ENCODE data around the gene CLMN.

Gene CLMN

DNA sequence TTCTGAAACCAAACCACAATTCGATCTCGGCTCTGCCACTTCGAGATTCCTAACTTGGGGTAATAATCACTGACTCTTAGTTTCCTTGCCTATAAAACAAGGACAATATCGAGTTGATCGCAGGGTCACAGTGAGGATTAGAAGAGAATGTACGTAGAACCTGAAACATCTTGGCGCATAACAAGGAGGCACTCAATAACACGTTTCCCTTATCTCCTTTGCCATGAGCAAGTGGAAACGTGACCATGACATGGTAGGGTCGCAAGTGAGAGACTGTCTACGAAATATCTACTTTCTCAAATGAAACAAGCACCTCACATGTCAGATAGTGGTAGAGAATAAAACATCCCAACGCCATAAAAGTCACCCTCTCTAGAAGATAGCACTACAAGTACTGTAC is 164.7 kb downstream of the CLMN start:
- no peak overlapping the region for H3K4me3 ChIP-seq (ENCODE audit: low read depth, low read length)
- TF ChIP-seq, protein P1, sequence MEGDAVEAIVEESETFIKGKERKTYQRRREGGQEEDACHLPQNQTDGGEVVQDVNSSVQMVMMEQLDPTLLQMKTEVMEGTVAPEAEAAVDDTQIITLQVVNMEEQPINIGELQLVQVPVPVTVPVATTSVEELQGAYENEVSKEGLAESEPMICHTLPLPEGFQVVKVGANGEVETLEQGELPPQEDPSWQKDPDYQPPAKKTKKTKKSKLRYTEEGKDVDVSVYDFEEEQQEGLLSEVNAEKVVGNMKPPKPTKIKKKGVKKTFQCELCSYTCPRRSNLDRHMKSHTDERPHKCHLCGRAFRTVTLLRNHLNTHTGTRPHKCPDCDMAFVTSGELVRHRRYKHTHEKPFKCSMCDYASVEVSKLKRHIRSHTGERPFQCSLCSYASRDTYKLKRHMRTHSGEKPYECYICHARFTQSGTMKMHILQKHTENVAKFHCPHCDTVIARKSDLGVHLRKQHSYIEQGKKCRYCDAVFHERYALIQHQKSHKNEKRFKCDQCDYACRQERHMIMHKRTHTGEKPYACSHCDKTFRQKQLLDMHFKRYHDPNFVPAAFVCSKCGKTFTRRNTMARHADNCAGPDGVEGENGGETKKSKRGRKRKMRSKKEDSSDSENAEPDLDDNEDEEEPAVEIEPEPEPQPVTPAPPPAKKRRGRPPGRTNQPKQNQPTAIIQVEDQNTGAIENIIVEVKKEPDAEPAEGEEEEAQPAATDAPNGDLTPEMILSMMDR (conservative IDR thresholded peaks at IDR 0.05; ENCODE audit: low read depth, low read length), result no peak
- DNase-seq (ENCODE audit: low read depth), result no peak

DNA sequence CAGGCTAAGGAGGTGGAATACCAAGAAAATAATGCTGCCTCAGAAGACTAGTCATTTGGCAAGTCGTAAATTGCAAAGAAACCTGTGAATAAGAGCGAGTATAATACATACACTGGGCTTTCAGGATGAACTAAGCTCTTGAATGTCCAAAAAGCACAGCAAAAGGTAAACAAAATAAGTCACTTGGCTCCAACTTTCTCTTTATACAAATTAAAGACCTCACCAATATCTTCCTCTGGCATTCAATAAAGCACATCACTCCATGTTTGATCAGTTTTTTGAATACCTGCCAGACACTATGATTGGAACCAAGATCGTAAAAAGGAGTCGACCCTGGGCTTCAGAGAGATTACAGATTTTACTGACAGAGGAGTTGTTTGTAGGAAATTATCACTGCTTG is 165.8 kb downstream of the CLMN start:
- H3K4me3 ChIP-seq (ENCODE audit: low read depth, low read length), result no peak overlapping the region
- TF ChIP-seq, protein P1 (conservative IDR thresholded peaks at IDR 0.05; ENCODE audit: low read depth, low read length), result no peak

DNA sequence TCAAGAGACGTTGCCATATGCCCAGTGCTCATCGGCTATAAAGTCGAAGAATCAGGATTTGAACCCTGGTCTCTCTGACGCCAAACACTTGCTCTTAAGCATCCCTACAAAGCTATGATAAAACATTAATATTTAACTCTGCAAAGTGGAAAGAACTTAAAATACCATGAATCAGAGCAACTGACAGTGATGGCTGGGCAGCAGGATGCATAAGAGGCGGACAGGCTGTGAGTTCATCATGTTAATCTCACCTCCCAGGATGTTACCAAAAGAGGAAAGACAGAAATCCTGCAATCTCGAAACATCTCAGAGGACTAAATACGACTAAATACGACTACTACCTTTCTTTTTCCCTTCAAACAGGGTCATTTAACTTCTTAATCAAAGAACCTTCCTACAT is 168.1 kb downstream of the CLMN start:
- TF ChIP-seq, protein P1 (conservative IDR thresholded peaks at IDR 0.05; ENCODE audit: low read depth, low read length), result no peak
- no peak for DNase-seq (ENCODE audit: low read depth)
- no peak overlapping the region for H3K4me3 ChIP-seq (ENCODE audit: low read depth, low read length)

More for the DNA sequence above, 165.8 kb downstream of the CLMN start:
- DNase-seq (ENCODE audit: low read depth), result no peak

DNA sequence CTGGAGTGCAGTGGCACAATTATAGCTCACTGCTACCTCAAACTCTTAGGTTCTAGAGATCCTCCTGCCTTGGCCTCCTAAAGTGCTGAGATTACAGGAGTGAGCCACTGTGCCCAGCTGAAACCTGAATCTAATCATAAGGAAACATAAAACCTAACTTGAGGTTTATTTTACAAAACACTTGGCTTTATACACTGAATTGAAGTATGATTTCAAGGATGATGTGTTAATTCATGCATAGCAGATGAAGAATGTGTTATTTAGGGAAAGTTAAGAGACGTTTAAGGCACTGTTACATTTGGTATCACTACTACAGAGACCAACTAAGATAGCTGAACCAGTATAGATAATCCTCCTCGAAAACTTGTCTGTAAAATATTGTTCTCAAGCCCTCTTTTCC is 168.8 kb downstream of the CLMN start:
- H3K4me3 ChIP-seq (ENCODE audit: low read depth, low read length), result no peak overlapping the region
- TF ChIP-seq, protein P1 (conservative IDR thresholded peaks at IDR 0.05; ENCODE audit: low read depth, low read length), result no peak
- DNase-seq (ENCODE audit: low read depth), result no peak

DNA sequence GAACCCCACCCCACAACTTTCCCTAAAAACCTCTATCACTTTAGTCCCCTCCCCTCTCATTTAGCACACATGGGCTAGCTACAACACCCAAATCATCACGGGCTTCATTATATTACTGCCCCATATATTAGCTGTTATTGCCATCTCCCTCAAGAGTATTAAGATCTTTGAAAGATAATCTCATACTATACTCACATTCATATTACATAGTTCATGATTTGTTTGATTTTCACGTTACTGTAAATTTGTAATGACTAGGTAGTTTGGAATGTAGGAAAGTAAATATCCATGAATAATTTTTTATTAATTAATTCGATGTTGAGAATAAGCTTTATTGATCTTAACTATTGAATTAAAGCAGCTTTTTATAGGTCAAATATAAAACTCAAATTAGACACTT is 170.3 kb downstream of the CLMN start:
- DNase-seq (ENCODE audit: low read depth), result no peak
- TF ChIP-seq, protein P1 (conservative IDR thresholded peaks at IDR 0.05; ENCODE audit: low read depth, low read length), result no peak
- no peak overlapping the region for H3K4me3 ChIP-seq (ENCODE audit: low read depth, low read length)

DNA sequence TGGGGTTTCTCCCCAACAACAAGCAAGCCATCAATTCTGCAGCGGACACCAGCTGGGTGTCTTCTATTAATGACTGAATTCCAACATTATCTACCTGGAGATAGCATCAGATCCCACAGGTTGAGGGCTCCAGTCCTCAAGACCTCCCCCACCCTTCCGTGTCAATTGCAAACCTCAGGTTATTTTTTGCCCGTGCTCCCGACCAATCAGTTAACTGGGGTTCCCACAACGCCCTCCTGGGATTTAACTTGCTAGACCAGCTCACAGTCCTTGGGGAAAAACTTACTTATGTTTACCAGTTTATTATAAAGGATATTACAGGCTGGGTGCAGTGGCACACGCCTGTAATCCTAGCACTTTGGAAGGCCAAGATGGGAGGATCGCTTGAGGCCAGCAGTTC is 172.1 kb downstream of the CLMN start:
- no peak overlapping the region for H3K4me3 ChIP-seq (ENCODE audit: low read depth, low read length)
- no peak for DNase-seq (ENCODE audit: low read depth)
- TF ChIP-seq, protein P1 (conservative IDR thresholded peaks at IDR 0.05; ENCODE audit: low read depth, low read length), result no peak

DNA sequence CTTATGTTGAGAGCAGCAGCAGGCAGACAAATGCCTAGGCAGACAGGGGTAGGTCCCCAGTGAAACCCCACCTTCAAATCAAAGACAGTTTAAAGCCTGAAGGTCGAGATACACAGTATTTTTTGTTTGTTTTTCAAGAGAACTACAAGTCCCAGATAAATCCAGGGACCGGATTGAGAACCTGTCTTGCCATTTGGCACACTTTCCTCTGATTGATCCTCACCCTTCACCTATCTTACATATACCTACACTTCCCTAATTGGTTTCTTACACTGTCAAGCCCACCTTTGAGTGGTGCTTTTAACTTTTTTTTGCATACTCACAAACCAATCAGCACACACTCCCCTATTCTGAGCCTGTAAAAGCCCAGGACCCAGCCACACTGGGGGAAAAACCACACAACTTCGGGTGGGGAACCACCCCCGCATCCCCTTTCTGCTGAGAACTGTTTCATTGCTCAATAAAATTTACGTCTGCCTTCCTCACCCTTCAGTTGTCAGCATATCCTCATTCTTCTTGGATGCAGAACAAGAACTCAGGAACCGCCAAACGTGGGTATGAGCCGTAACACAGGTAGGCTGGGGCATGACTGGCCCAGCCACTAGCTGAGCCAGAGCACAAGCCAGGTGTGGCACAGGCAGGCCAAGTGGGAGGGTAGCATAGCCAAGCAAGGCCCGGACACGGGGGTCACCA is 173.5 kb downstream of the CLMN start:
- H3K4me3 ChIP-seq (ENCODE audit: low read depth, low read length), result no peak overlapping the region
- DNase-seq (ENCODE audit: low read depth), result no peak
- TF ChIP-seq, protein P1 (conservative IDR thresholded peaks at IDR 0.05; ENCODE audit: low read depth, low read length), result no peak

Data from choroid plexus epithelial cell (primary cell).